Right atrium auricular region (tissue), 2 donors: ENCODE data around the gene RGS6. TPM values are rescaled to one million over a fixed set of nuclear protein-coding genes. Genes with fewer than 3 reads are reported as not detected.

Experiments
- DNase-seq: peaks from one replicate; pipeline ENCODE4 v3.0.0-alpha.2; 2019; ENCODE audit warnings: low spot score
- H3K27ac ChIP-seq, 2 donors: fragments of 200-600 bp; sonication (generic); 1 replicate in 1 of 2; 2 replicates in 1 of 2; pipeline ENCODE4 v1.5.1; 2016 to 2019
- H3K27me3 ChIP-seq, 2 donors: fragments of 200-600 bp; sonication (generic); one replicate each; pipeline versions ENCODE4 v1.5.1 to v1.6.0; 2017 to 2019
- H3K36me3 ChIP-seq: fragments of 200-600 bp; sonication (generic); one replicate; pipeline ENCODE4 v1.5.1; 2016
- H3K4me1 ChIP-seq, 2 donors: fragments of 200-600 bp; sonication (generic); one replicate each; pipeline versions ENCODE4 v1.5.1 to v1.6.0; 2017 to 2019
- H3K4me3 ChIP-seq, 2 donors: fragments of 200-600 bp; sonication (generic); 1 replicate in 1 of 2; 2 replicates in 1 of 2; pipeline ENCODE4 v1.5.1; 2017 to 2019; ENCODE audit warnings: mild to moderate bottlenecking in 1 of 2, moderate library complexity in 1 of 2
- H3K9me3 ChIP-seq, 2 donors: fragments of 200-600 bp; sonication (generic); one replicate each; pipeline ENCODE4 v1.5.1; 2019
- total RNA-seq, 2 donors: library from RNA; depleted of rRNA; stranded (reverse); fragments of >200 nt; gene quantifications; one replicate each; pipeline ENCODE4 v1.1.0, GENCODE V29; 2016
- TF ChIP-seq, protein P1 (sequence below), 2 donors: fragments of 200-600 bp; sonication (generic); IDR thresholded peaks; one replicate each; pipeline ENCODE4 v1.5.1; 2019; ENCODE audit warnings: antibody characterized with exemption in 2 of 2

RGS6 gene
- total RNA-seq, 2 donors from 2014 or later, result 12.1 to 13.1 TPM

DNA sequence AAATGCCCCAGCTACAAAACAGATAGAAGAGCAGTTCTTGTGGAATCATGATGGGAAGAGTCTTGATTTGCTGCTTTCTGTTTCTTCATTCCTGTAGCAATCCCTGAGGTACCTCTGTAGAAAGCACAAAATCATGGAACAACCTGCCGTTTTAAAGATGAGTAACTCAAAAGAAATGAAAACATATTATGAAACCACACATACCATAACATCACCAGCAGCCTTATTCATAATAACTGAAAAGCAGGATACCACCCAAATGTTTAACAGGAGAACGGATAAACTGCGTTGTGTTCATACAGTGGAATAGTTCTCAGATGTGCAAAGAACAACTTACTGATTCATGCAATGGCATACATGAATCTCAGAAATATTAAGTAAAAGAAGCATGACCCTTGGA, 188.1 kb downstream of the RGS6 start:
- DNase-seq, result no peak
- Histone ChIP-seq H3K27ac (no peak overlapping the region), H3K9me3 (no peaks in the 10 kb centered on the region), H3K36me3 (no peaks in the 10 kb centered on the region), H3K27me3 (no peaks in the 10 kb centered on the region), H3K4me1 (no peaks in the 10 kb centered on the region), H3K4me3 (no peak overlapping the region)
- TF ChIP-seq, protein P1, sequence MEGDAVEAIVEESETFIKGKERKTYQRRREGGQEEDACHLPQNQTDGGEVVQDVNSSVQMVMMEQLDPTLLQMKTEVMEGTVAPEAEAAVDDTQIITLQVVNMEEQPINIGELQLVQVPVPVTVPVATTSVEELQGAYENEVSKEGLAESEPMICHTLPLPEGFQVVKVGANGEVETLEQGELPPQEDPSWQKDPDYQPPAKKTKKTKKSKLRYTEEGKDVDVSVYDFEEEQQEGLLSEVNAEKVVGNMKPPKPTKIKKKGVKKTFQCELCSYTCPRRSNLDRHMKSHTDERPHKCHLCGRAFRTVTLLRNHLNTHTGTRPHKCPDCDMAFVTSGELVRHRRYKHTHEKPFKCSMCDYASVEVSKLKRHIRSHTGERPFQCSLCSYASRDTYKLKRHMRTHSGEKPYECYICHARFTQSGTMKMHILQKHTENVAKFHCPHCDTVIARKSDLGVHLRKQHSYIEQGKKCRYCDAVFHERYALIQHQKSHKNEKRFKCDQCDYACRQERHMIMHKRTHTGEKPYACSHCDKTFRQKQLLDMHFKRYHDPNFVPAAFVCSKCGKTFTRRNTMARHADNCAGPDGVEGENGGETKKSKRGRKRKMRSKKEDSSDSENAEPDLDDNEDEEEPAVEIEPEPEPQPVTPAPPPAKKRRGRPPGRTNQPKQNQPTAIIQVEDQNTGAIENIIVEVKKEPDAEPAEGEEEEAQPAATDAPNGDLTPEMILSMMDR (IDR thresholded peaks at IDR 0.05), result no peak

DNA sequence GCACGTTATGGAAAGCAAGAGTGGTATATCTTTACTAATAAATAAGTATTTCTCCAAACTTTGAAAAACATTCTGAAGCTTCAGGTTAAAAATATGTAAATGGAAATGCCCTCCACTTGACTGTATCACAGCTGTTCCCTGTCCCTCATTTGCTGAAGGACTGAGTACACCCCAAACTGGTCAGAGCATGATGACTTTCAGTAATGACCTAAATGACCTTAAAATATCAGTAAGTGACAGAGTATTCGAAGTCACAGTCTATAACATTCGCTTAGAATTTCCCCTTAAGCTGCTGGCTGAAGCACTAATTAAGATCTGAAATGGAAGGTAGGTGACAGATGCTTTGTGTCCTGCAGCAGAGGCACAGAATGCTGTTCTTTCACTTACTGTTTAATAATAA, 191.5 kb downstream of the RGS6 start:
- DNase-seq, result no peak
- Histone ChIP-seq H3K36me3 (no peaks in the 10 kb centered on the region), H3K27me3 (no peaks in the 10 kb centered on the region), H3K4me3 (no peak overlapping the region), H3K4me1 (no peaks in the 10 kb centered on the region), H3K27ac (no peak overlapping the region), H3K9me3 (no peaks in the 10 kb centered on the region)
- TF ChIP-seq, protein P1 (IDR thresholded peaks at IDR 0.05), result no peak

DNA sequence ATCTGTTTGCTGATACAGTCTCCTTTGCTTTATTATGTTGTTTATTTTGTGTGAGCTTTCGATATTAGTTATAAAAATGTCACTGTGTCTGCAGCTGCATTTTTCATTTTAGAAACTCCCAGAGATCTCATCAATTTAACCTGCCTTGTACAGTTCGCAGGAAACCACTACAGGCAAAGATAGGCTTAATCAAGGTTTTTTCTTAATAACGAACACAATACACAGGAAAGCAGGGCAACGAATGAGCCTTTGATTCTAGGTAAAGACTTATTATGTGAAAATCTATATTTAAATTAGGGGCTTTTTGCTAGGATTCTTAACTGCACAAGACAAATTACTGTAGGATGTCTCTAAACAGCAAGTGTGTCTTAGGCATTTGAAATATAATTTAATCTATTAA, 191.9 kb downstream of the RGS6 start:
- no peak for DNase-seq
- Histone ChIP-seq H3K27ac (no peak overlapping the region), H3K4me1 (peaks cover 0 to under 1% of the 10 kb centered on the region in 2 donors), H3K36me3 (no peaks in the 10 kb centered on the region), H3K9me3 (no peaks in the 10 kb centered on the region), H3K27me3 (no peaks in the 10 kb centered on the region), H3K4me3 (no peak overlapping the region)
- TF ChIP-seq, protein P1 (IDR thresholded peaks at IDR 0.05), result no peak

DNA sequence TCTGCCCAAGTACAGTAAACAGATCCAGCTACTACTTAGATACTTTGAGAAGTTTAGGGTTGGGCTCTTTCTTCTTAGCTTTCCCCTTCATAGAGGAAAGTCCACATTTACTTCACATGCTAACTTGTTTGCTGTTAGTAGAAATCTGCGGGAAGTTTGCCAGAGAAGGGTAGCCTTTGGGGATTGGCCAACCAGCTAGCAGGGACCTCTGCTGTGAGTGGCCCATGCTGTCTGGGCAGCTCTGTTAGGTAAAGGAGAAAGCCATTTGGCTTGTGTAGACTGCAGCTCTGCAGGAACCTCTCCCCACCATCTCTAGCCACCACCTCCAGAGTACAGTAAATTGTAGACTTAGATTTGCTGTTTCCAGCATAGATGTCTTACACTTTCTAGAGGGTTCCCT, 193.9 kb downstream of the RGS6 start:
- DNase-seq, result no peak
- TF ChIP-seq, protein P1 (IDR thresholded peaks at IDR 0.05), result no peak
- Histone ChIP-seq H3K4me3 (no peak overlapping the region), H3K27ac (no peak overlapping the region), H3K4me1 (peaks cover 0 to 8% of the 10 kb centered on the region in 2 donors), H3K9me3 (no peaks in the 10 kb centered on the region), H3K36me3 (no peaks in the 10 kb centered on the region), H3K27me3 (no peaks in the 10 kb centered on the region)

DNA sequence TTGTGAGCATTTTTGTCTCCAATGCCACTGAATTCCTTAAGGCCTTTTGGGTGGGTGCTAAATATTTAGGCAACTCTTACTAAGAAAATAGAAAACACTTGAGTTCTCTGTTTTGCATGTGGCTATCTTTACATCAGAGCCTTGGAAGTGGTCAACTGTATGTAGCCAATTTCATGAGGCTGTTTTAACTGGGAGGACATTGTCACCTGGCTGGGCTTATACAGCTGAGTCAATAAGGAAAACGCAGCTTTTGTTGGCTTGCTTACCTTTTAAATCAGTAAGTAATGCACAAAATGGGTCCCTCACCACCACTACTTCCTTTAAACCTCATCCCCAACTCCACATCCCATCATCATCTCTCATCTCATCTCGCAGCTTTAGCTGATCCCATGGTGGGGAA, 194.3 kb downstream of the RGS6 start:
- DNase-seq, result no peak
- Histone ChIP-seq H3K36me3 (no peaks in the 10 kb centered on the region), H3K4me1 (peaks cover 0 to 8% of the 10 kb centered on the region in 2 donors), H3K4me3 (no peak overlapping the region), H3K9me3 (no peaks in the 10 kb centered on the region), H3K27me3 (no peaks in the 10 kb centered on the region), H3K27ac (no peak overlapping the region)
- TF ChIP-seq, protein P1 (IDR thresholded peaks at IDR 0.05), result no peak

DNA sequence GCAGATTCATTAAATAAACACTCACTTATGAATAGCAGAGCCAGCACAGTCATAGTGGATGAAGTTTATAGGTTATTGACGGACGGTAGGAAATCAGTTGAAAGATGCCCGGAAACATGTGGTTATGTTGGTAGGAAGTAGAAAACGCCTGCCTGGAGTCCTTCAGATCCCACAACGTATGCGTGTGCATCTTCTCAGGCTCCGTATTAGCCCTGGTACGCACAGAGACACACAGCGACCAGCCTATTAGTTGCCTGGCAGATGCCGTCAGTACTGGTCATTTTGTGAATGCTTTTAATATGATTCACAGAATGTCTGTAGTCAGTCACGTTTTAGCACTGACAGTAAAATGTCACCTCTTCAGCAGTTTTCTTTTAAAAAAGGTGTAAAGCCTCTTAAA, 196.4 kb downstream of the RGS6 start:
- no peak overlapping the region for H3K4me3 ChIP-seq
- H3K27ac ChIP-seq, result no peak overlapping the region
- no peaks in the 10 kb centered on the region for H3K27me3 ChIP-seq
- H3K9me3 ChIP-seq, result no peaks in the 10 kb centered on the region
- H3K36me3 ChIP-seq, result no peaks in the 10 kb centered on the region
- DNase-seq, result no peak
- H3K4me1 ChIP-seq, result peaks cover 0 to 8% of the 10 kb centered on the region in 2 donors
- TF ChIP-seq, protein P1 (IDR thresholded peaks at IDR 0.05), result no peak
